Measurements from ENCODE around the gene FBXO8. TPM values are rescaled to one million over a fixed set of nuclear protein-coding genes. Genes with fewer than 3 reads are reported as not detected.

FBXO8 gene
- total RNA-seq, 3 donors from 2014 or later, result 13.5 to 15.9 (median 14.4) TPM

- Mint-ChIP-seq H3K9me3 (no peaks in the 10 kb centered on the region), H3K4me3 (no peak overlapping the region), H3K4me1 (ENCODE audit: low read depth) (no peaks in the 10 kb centered on the region), H3K36me3 (ENCODE audit: insufficient read depth) (no peaks in the 10 kb centered on the region), H3K27me3 (ENCODE audit: low read depth) (peaks cover 33% of the 10 kb centered on the region)
- DNase-seq (no peak), ATAC-seq (peak in 1 of 2 donors; percentile 30)
Observed at GRCh38 chr4:174193438-174194374, 89.8 kb downstream of the FBXO8 start.

DNA sequence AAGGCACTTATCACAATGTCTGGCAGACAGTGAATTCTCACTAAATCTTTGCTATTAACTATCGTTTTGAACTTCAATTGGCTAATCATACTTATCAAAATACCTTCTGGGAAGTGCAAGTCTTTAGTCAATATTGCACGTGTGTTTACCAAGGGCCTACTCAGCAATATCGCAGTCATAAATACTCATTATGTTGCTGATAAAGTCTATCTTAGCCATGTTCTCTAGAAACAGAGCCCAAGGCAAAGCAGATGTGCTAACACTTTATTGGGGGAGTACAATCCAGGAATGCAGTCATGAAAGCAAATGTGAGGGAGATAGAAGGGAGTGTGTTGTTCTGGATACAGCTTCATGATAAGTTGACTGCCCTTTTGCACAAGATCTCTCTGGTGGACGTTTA is 90.5 kb downstream of the FBXO8 start:
- DNase-seq (no peak), ATAC-seq (no peak)
- H3K27me3 Mint-ChIP-seq (ENCODE audit: low read depth), result peaks cover 31% of the 10 kb centered on the region
- no peak overlapping the region for H3K4me3 Mint-ChIP-seq
- H3K9me3 Mint-ChIP-seq, result no peaks in the 10 kb centered on the region
- H3K36me3 Mint-ChIP-seq (ENCODE audit: insufficient read depth), result no peaks in the 10 kb centered on the region
- no peaks in the 10 kb centered on the region for H3K4me1 Mint-ChIP-seq (ENCODE audit: low read depth)

- no peaks in the 10 kb centered on the region for H3K9me3 Mint-ChIP-seq
- ATAC-seq, result no peak
- no peak for DNase-seq
- no peaks in the 10 kb centered on the region for H3K4me1 Mint-ChIP-seq (ENCODE audit: low read depth)
- peaks cover 35% of the 10 kb centered on the region for H3K27me3 Mint-ChIP-seq (ENCODE audit: low read depth)
- no peaks in the 10 kb centered on the region for H3K36me3 Mint-ChIP-seq (ENCODE audit: insufficient read depth)
- no peak overlapping the region for H3K4me3 Mint-ChIP-seq
Observed at GRCh38 chr4:174190832-174191500, 92.5 kb downstream of the FBXO8 start.

DNA sequence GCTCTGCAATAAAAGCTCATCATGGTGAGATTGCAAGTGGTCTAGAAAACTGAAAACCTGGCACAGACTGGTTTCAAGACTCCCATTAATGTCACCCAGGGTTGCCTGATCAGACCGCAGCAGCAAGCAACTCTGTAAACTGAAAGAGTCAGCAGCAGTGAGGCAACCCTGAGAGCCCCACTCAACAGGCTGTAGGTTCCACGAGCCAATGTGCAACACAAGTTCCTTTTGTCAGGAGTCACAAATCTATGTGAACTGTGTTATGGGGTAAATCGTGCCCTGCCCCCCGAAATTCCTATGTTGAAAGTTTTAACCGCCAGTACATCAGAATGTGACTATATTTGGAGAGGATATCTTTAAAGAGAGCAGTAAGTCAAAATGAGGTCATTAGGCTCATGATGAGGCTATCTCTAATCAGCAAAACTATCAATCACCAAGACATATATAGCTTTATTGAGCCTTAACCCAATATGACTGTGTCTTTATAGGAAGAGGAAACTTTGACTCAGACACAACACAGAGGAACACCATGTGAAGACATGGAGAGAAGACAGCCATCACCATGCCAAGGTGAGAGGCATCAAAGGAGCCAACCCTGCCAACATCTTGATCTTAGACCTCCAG is 94.0 kb downstream of the FBXO8 start:
- no peak for ATAC-seq

More for the DNA sequence above, 94.0 kb downstream of the FBXO8 start:
- no peak overlapping the region for H3K4me3 Mint-ChIP-seq
- H3K27me3 Mint-ChIP-seq (ENCODE audit: low read depth), result peaks cover 33% of the 10 kb centered on the region
- no peak for DNase-seq
- H3K36me3 Mint-ChIP-seq (ENCODE audit: insufficient read depth), result no peaks in the 10 kb centered on the region
- H3K4me1 Mint-ChIP-seq (ENCODE audit: low read depth), result no peaks in the 10 kb centered on the region
- H3K9me3 Mint-ChIP-seq, result no peaks in the 10 kb centered on the region

Other genes with a start within 250 kb of the FBXO8 start
- 10 to 100 TPM in 2 of 3 donors, 1 to 10 TPM in 1; 9.4 to 11.3 (median 10.1) TPM for gene CEP44, start 244 bp upstream of the FBXO8 start, total RNA-seq
- 1 to 10 TPM in 2 of 3 donors, under 1 TPM in 1; 0.53 to 1.9 (median 1.8) TPM for gene HPGD, start 238.8 kb upstream of the FBXO8 start, total RNA-seq